NCI-H146 treated with DMSO at 0.1 percent for 48 hours (cell line): ENCODE results near the gene PDE4D.

Experiments used
- DNase-seq: peaks from one replicate; lab custom pipeline; 2025; ENCODE audit not compliant: unreplicated experiment; lab: John Stamatoyannopoulos, UW

Gene PDE4D

GRCh38 chr5:59238126-59238902 is 655.2 kb downstream of the PDE4D start:
- DNase-seq = no peak

- DNase-seq = no peak
Observed at GRCh38 chr5:59236986-59237385, 656.5 kb downstream of the PDE4D start.

GRCh38 chr5:59236448-59236847 is 657.1 kb downstream of the PDE4D start:
- DNase-seq = no peak

- no peak for DNase-seq
Observed at GRCh38 chr5:59234236-59234635, 659.3 kb downstream of the PDE4D start.

- DNase-seq = no peak
Observed at GRCh38 chr5:59231221-59231931, 662.1 kb downstream of the PDE4D start.

- DNase-seq = peak; percentile 11
Observed at GRCh38 chr5:59222687-59223511, 670.6 kb downstream of the PDE4D start.

- no peak for DNase-seq
Observed at GRCh38 chr5:59221769-59222168, 671.8 kb downstream of the PDE4D start.

GRCh38 chr5:59218424-59219045 is 675.0 kb downstream of the PDE4D start:
- DNase-seq = no peak

GRCh38 chr5:59216841-59217240 is 676.7 kb downstream of the PDE4D start:
- DNase-seq = no peak

- no peak for DNase-seq
Observed at GRCh38 chr5:59212596-59212995, 680.9 kb downstream of the PDE4D start.

GRCh38 chr5:59209758-59210359 is 683.7 kb downstream of the PDE4D start:
- no peak for DNase-seq

- DNase-seq = no peak
Observed at GRCh38 chr5:59208474-59208873, 685.1 kb downstream of the PDE4D start.

- DNase-seq = no peak
Observed at GRCh38 chr5:59207401-59207800, 686.1 kb downstream of the PDE4D start.

- no peak for DNase-seq
Observed at GRCh38 chr5:59206132-59206581, 687.4 kb downstream of the PDE4D start.

GRCh38 chr5:59204114-59204897 is 689.2 kb downstream of the PDE4D start:
- DNase-seq = no peak

- no peak for DNase-seq
Observed at GRCh38 chr5:59199868-59200267, 693.7 kb downstream of the PDE4D start.

GRCh38 chr5:59198832-59199231 is 694.7 kb downstream of the PDE4D start:
- DNase-seq = no peak

GRCh38 chr5:59198365-59198764 is 695.2 kb downstream of the PDE4D start:
- DNase-seq = no peak

- no peak for DNase-seq
Observed at GRCh38 chr5:59197911-59198310, 695.6 kb downstream of the PDE4D start.
